ENCODE measurements around the gene PTGFR. TPM values are rescaled to one million over a fixed set of nuclear protein-coding genes. Genes with fewer than 3 reads are reported as not detected.

The PTGFR gene
- total and polyA plus RNA-seq, 4 experiments from 2014 or later, result not detected

GRCh38 chr1:78541479-78541878 is 50.7 kb downstream of the PTGFR start:
- H3K4me3 ChIP-seq (ENCODE audit: low read length in 2 of 2), result no peak overlapping the region
- ChIA-PET POLR2A (ENCODE audit: partially characterized antibody) (no interaction called here), CTCF (ENCODE audit: partially characterized antibody) (interaction anchor here (0.7 kb wide), 1 partner anchor 1763 kb away, joined by 3 read pairs; no protein-coding TSS in a partner anchor)
- H3K4me1 ChIP-seq (ENCODE audit: insufficient read depth, low read length), result no peaks in the 10 kb centered on the region
- H3K4me1 Mint-ChIP-seq, result no peaks in the 10 kb centered on the region
- no peaks in the 10 kb centered on the region for H3K27me3 ChIP-seq (ENCODE audit: insufficient read depth, low read length)
- H3K27me3 Mint-ChIP-seq, result peaks cover 5 to 6% of the 10 kb centered on the region in 2 donors
- H3K27ac ChIP-seq (ENCODE audit: low read depth, low read length), result no peak overlapping the region
- H3K36me3 Mint-ChIP-seq, result no peaks in the 10 kb centered on the region
- DNase-seq, result no peak
- intact Hi-C loops (cut with micrococcal nuclease), result no loop called here
- peaks cover 2 to 24% (median 6%) of the 10 kb centered on the region in 8 donors for H3K9me3 Mint-ChIP-seq
- no peaks in the 10 kb centered on the region for H3K9me3 ChIP-seq (ENCODE audit: control insufficient read depth in 1 of 2, low read length in 2 of 2)
- no peak overlapping the region for H3K27ac Mint-ChIP-seq
- H3K4me3 Mint-ChIP-seq, result no peak overlapping the region
- H3K36me3 ChIP-seq (ENCODE audit: insufficient read depth, low read length), result no peaks in the 10 kb centered on the region

DNA sequence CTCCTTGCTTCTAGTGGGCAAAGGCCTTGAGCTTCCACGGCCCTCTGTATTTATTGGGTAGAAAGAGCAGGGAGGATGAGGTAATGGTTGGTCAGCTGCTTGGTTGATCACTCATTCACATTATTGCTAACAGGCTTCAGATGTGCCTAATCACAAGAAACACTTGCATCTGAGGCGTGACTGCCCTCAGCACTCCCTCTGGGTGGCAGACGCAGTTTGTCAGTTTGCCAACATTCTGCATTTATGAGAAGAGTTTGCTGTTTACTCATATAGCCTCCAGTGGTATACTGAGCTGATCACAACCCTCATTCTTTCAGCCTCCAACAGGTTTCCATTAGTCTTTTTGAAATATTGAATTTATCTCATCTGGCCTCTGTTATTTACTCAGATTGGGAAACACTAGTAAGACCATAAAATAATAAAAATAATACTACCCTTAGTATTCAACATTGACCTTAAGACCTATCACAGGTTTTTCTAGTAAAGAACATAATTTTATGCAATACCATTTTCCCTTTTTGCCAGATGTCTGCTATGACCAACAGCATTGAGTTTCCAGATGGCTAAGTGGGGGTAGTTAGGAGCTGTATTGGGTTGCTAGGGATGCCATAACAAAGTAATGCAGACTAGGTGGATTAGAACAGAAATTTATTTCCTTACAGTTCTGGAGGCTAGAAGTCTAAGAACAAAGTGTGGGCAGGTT is 53.3 kb downstream of the PTGFR start:
- Mint-ChIP-seq H3K4me3 (no peak overlapping the region), H3K4me1 (no peaks in the 10 kb centered on the region), H3K36me3 (no peaks in the 10 kb centered on the region), H3K9me3 (peaks cover 2 to 24% (median 6%) of the 10 kb centered on the region in 8 donors), H3K27ac (no peak overlapping the region), H3K27me3 (peaks cover 6 to 8% of the 10 kb centered on the region in 2 donors)
- no peaks in the 10 kb centered on the region for H3K4me1 ChIP-seq (ENCODE audit: insufficient read depth, low read length)
- H3K27ac ChIP-seq (ENCODE audit: low read depth, low read length), result no peak overlapping the region
- ChIA-PET CTCF (ENCODE audit: partially characterized antibody) (no interaction called here), POLR2A (ENCODE audit: partially characterized antibody) (no interaction called here)
- DNase-seq, result no peak
- H3K4me3 ChIP-seq (ENCODE audit: low read length in 2 of 2), result no peak overlapping the region
- intact Hi-C loops (cut with micrococcal nuclease), result no loop called here
- no peaks in the 10 kb centered on the region for H3K36me3 ChIP-seq (ENCODE audit: insufficient read depth, low read length)
- no peaks in the 10 kb centered on the region for H3K9me3 ChIP-seq (ENCODE audit: control insufficient read depth in 1 of 2, low read length in 2 of 2)
- no peaks in the 10 kb centered on the region for H3K27me3 ChIP-seq (ENCODE audit: insufficient read depth, low read length)

DNA sequence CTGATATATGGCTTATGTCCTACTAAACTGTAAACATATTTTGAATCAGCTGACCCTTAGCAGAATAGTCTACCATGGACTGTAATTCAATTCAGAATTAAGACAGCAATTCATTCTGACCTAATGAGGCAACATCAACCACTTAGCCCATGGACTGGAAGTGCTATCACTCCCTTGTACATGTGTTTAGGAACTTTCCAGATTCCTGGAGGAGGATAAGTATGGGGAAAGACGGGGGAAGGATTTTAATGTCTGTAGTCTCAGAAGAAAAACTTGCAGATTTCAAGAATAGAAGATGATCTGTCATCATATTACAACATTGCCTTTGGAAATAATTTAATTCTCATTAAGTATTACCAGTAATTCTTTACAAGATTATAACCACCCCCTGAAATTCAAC is 56.3 kb downstream of the PTGFR start:
- POLR2A ChIA-PET (ENCODE audit: partially characterized antibody), result no interaction called here
- intact Hi-C loops (cut with micrococcal nuclease), result no loop called here
- Mint-ChIP-seq H3K4me3 (no peak overlapping the region), H3K9me3 (peaks cover 0 to 30% (median 10%) of the 10 kb centered on the region in 8 donors), H3K4me1 (no peaks in the 10 kb centered on the region), H3K27ac (no peak overlapping the region), H3K36me3 (no peaks in the 10 kb centered on the region), H3K27me3 (peaks cover 2 to 4% of the 10 kb centered on the region in 2 donors)
- Histone ChIP-seq H3K4me1 (ENCODE audit: insufficient read depth, low read length) (no peaks in the 10 kb centered on the region), H3K36me3 (ENCODE audit: insufficient read depth, low read length) (no peaks in the 10 kb centered on the region), H3K4me3 (ENCODE audit: low read length in 2 of 2) (no peak overlapping the region), H3K9me3 (ENCODE audit: control insufficient read depth in 1 of 2, low read length in 2 of 2) (no peaks in the 10 kb centered on the region), H3K27me3 (ENCODE audit: insufficient read depth, low read length) (no peaks in the 10 kb centered on the region), H3K27ac (ENCODE audit: low read depth, low read length) (no peak overlapping the region)
- CTCF ChIA-PET (ENCODE audit: partially characterized antibody), result no interaction called here
- DNase-seq, result no peak

DNA sequence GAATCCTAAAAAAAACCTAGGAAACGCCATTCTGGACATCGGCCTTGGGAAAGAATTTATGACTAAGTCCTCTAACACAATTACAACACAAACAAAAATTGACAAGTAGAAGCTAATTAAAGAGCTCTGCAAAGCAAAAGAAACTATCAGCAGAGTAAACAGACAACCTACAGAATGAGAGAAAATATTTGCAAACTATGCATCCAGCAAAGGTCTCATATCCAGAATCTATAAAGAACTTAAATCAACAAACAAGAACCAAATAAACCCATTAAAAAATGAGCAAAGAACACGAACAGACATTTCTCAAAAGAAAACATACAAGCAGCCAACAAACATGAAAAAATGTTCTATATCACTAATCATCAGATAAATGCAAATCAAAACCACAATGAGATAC is 58.6 kb downstream of the PTGFR start:
- H3K9me3 ChIP-seq (ENCODE audit: control insufficient read depth in 1 of 2, low read length in 2 of 2), result no peaks in the 10 kb centered on the region
- Mint-ChIP-seq H3K4me3 (no peak overlapping the region), H3K4me1 (no peaks in the 10 kb centered on the region), H3K9me3 (peaks cover 0 to 27% (median 14%) of the 10 kb centered on the region in 8 donors), H3K36me3 (no peaks in the 10 kb centered on the region), H3K27me3 (peaks cover 2 to 3% of the 10 kb centered on the region in 2 donors), H3K27ac (no peak overlapping the region)
- H3K27ac ChIP-seq (ENCODE audit: low read depth, low read length), result no peak overlapping the region
- no peaks in the 10 kb centered on the region for H3K4me1 ChIP-seq (ENCODE audit: insufficient read depth, low read length)
- ChIA-PET CTCF (ENCODE audit: partially characterized antibody) (no interaction called here), POLR2A (ENCODE audit: partially characterized antibody) (no interaction called here)
- intact Hi-C loops (cut with micrococcal nuclease), result no loop called here
- H3K36me3 ChIP-seq (ENCODE audit: insufficient read depth, low read length), result no peaks in the 10 kb centered on the region
- no peak for DNase-seq
- H3K4me3 ChIP-seq (ENCODE audit: low read length in 2 of 2), result no peak overlapping the region
- no peaks in the 10 kb centered on the region for H3K27me3 ChIP-seq (ENCODE audit: insufficient read depth, low read length)

GRCh38 chr1:78549891-78550290 is 59.1 kb downstream of the PTGFR start:
- H3K27ac Mint-ChIP-seq, result no peak overlapping the region
- intact Hi-C loops (cut with micrococcal nuclease), result no loop called here
- no peak overlapping the region for H3K4me3 Mint-ChIP-seq
- CTCF ChIA-PET (ENCODE audit: partially characterized antibody), result no interaction called here
- Histone ChIP-seq H3K4me3 (ENCODE audit: low read length in 2 of 2) (no peak overlapping the region), H3K9me3 (ENCODE audit: control insufficient read depth in 1 of 2, low read length in 2 of 2) (no peaks in the 10 kb centered on the region), H3K4me1 (ENCODE audit: insufficient read depth, low read length) (no peaks in the 10 kb centered on the region), H3K27ac (ENCODE audit: low read depth, low read length) (no peak overlapping the region), H3K36me3 (ENCODE audit: insufficient read depth, low read length) (no peaks in the 10 kb centered on the region), H3K27me3 (ENCODE audit: insufficient read depth, low read length) (no peaks in the 10 kb centered on the region)
- DNase-seq, result no peak
- POLR2A ChIA-PET (ENCODE audit: partially characterized antibody), result no interaction called here
- H3K4me1 Mint-ChIP-seq, result no peaks in the 10 kb centered on the region
- peaks cover 4 to 28% (median 16%) of the 10 kb centered on the region in 8 donors for H3K9me3 Mint-ChIP-seq
- H3K27me3 Mint-ChIP-seq, result peaks cover 2 to 3% of the 10 kb centered on the region in 2 donors
- no peaks in the 10 kb centered on the region for H3K36me3 Mint-ChIP-seq

DNA sequence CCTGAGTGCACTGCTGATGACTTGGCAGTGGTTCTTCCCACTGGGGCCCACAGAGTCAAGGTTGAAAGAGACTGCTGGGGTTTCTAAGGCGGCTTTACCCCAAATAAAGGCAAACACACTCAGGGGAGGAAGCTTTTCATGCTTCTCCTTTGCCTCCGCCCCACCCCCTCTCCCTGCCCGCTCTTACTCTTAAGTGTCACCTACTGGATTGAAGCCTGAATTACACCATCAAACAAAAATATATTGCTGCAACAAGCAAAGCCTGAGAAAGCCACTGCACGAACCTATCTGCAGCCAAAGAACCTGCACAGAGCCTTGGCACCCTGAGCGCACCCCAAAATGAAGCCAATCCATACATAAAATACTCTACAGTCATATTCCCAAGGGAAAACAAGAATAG is 63.1 kb downstream of the PTGFR start:
- no peaks in the 10 kb centered on the region for H3K4me1 Mint-ChIP-seq
- no peaks in the 10 kb centered on the region for H3K4me1 ChIP-seq (ENCODE audit: insufficient read depth, low read length)
- no peak overlapping the region for H3K4me3 ChIP-seq (ENCODE audit: low read length in 2 of 2)
- ChIA-PET CTCF (ENCODE audit: partially characterized antibody) (no interaction called here), POLR2A (ENCODE audit: partially characterized antibody) (no interaction called here)
- peaks cover 4 to 29% (median 22%) of the 10 kb centered on the region in 8 donors for H3K9me3 Mint-ChIP-seq
- H3K4me3 Mint-ChIP-seq, result no peak overlapping the region
- H3K27me3 Mint-ChIP-seq, result peaks cover 11 to 19% of the 10 kb centered on the region in 2 donors
- no peak overlapping the region for H3K27ac Mint-ChIP-seq
- no peaks in the 10 kb centered on the region for H3K36me3 Mint-ChIP-seq
- H3K9me3 ChIP-seq (ENCODE audit: control insufficient read depth in 1 of 2, low read length in 2 of 2), result no peaks in the 10 kb centered on the region
- H3K27ac ChIP-seq (ENCODE audit: low read depth, low read length), result no peak overlapping the region
- no peak for DNase-seq
- no peaks in the 10 kb centered on the region for H3K27me3 ChIP-seq (ENCODE audit: insufficient read depth, low read length)
- H3K36me3 ChIP-seq (ENCODE audit: insufficient read depth, low read length), result no peaks in the 10 kb centered on the region
- intact Hi-C loops (cut with micrococcal nuclease), result no loop called here

DNA sequence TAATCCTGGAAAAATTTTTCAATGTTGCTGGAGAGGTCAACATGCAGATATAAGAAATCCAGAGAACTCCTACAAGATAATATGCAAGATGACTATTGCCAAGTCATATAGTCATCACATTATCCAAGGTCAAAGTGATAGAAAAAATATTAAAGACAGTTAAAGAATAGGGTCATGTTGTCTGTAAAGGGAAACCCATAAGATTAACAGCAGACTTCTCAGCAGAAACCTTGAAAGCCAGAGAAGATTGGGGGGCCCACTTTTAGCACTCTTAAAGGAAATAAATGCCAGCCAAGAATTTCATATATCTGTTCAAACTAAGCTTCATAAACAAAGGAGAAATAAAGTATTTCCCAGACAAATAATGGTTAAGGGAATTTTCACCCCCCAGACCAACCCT is 64.1 kb downstream of the PTGFR start:
- Histone ChIP-seq H3K27ac (ENCODE audit: low read depth, low read length) (no peak overlapping the region), H3K4me3 (ENCODE audit: low read length in 2 of 2) (no peak overlapping the region), H3K4me1 (ENCODE audit: insufficient read depth, low read length) (no peaks in the 10 kb centered on the region), H3K27me3 (ENCODE audit: insufficient read depth, low read length) (no peaks in the 10 kb centered on the region), H3K9me3 (ENCODE audit: control insufficient read depth in 1 of 2, low read length in 2 of 2) (no peaks in the 10 kb centered on the region), H3K36me3 (ENCODE audit: insufficient read depth, low read length) (no peaks in the 10 kb centered on the region)
- ChIA-PET POLR2A (ENCODE audit: partially characterized antibody) (no interaction called here), CTCF (ENCODE audit: partially characterized antibody) (no interaction called here)
- intact Hi-C loops (cut with micrococcal nuclease), result no loop called here
- no peak overlapping the region for H3K27ac Mint-ChIP-seq
- H3K4me1 Mint-ChIP-seq, result no peaks in the 10 kb centered on the region
- DNase-seq, result no peak
- H3K9me3 Mint-ChIP-seq, result peaks cover 4 to 27% (median 18%) of the 10 kb centered on the region in 8 donors
- H3K36me3 Mint-ChIP-seq, result no peaks in the 10 kb centered on the region
- peaks cover 11 to 19% of the 10 kb centered on the region in 2 donors for H3K27me3 Mint-ChIP-seq
- H3K4me3 Mint-ChIP-seq, result no peak overlapping the region
